Esophagus squamous epithelium (tissue), 4 donors: Measurements from ENCODE around the gene CRTC2.

Experiments
- CTCF ChIP-seq, 6 experiments: fragments of 450-650 bp in 4 of 6; fragments of 200-600 bp in 2 of 6; sonication (generic) in 2 of 6; IDR thresholded peaks; one replicate each; pipeline ENCODE4 v1.5.1; 2016 to 2019; ENCODE audit warnings: antibody characterized with exemption in 6 of 6, mild to moderate bottlenecking in 4 of 6, moderate library complexity in 4 of 6
- POLR2A ChIP-seq, 4 donors: fragments of 450-650 bp; IDR thresholded peaks; one replicate each; pipeline ENCODE4 v1.6.1; 2017; ENCODE audit warnings: antibody characterized with exemption in 4 of 4, mild to moderate bottlenecking in 4 of 4, moderate library complexity in 3 of 4

- TF ChIP-seq CTCF (IDR thresholded peaks at IDR 0.05) (peak in 1 of 6 experiments; percentile 20), POLR2A (IDR thresholded peaks at IDR 0.05) (peak in 3 of 4 donors; percentile 86 to 98 (median 96))
These were observed 32.2 kb upstream of the CRTC2 start, which contains the start of gene RPS27 for GRCh38 chr1:153990468-153991150.
